Left ventricle myocardium inferior (tissue), 1 donor: ENCODE results near the gene BICDL1. TPM values are rescaled to one million over a fixed set of nuclear protein-coding genes. Genes with fewer than 3 reads are reported as not detected.
A peak's percentile ranks its signal among the peaks of the same experiment; 100 is the strongest.

Experiments used
- DNase-seq: peaks from one replicate; pipeline ENCODE4 v3.0.0-alpha.2; 2020
- H3K27ac ChIP-seq: fragments of 200-600 bp; replicated peaks from 2 replicates; pipeline ENCODE4 v1.8.0; 2021
- H3K27me3 ChIP-seq: fragments of 200-600 bp; 2 replicates; pipeline ENCODE4 v1.8.0; 2021; ENCODE audit warnings: low read depth
- H3K36me3 ChIP-seq: fragments of 200-600 bp; 2 replicates; pipeline ENCODE4 v1.8.0; 2021
- H3K4me1 ChIP-seq: fragments of 200-600 bp; 2 replicates; pipeline ENCODE4 v1.8.0; 2021
- H3K4me3 ChIP-seq: fragments of 200-600 bp; 2 replicates; pipeline ENCODE4 v1.8.0; 2021; ENCODE audit warnings: mild to moderate bottlenecking, moderate library complexity
- H3K9me3 ChIP-seq: fragments of 200-600 bp; replicated peaks from 2 replicates; pipeline ENCODE4 v1.8.0; 2021
- CTCF ChIP-seq: fragments of 200-600 bp; IDR thresholded peaks from 2 replicates; pipeline ENCODE4 v1.8.0; 2021; ENCODE audit warnings: antibody characterized with exemption, mild to moderate bottlenecking, borderline replicate concordance
- intact Hi-C: fragments of 100-400 bp; cut with micrococcal nuclease; formaldehyde crosslinking; loops from one replicate; pipeline ENCODE4 v1.11.0; 2022
- total RNA-seq: library from RNA; stranded (reverse); fragmentation: NEBNext Ultra II Directional; extraction: Animal tissue kit (Norgen Biotek cat#: 25700); gene quantifications from one replicate; pipeline ENCODE4 v1.2.1, GENCODE V29; 2021
- donor health status: DM: no; HTN: yes; CAD: no; lungs with severe emphysema.

BICDL1 gene
- total RNA-seq, 1 donor from 2014 or later = 0.08 TPM

- no peak for DNase-seq
- Histone ChIP-seq H3K27me3 (peaks cover 17% of the 10 kb centered on the region), H3K4me3 (no peak overlapping the region), H3K9me3 (no peaks in the 10 kb centered on the region), H3K4me1 (peaks cover 4% of the 10 kb centered on the region), H3K36me3 (no peaks in the 10 kb centered on the region), H3K27ac (no peak overlapping the region)
- intact Hi-C loops = no loop called here
- no peak for TF ChIP-seq CTCF
Observed at GRCh38 chr12:120072472-120073249, 83.6 kb downstream of the BICDL1 start.

- TF ChIP-seq CTCF = no peak
- intact Hi-C loops = no loop called here
Observed at GRCh38 chr12:120075034-120075616, 86.1 kb downstream of the BICDL1 start.

GRCh38 chr12:120076651-120077050, 87.6 kb downstream of the BICDL1 start:
- H3K4me3 ChIP-seq = no peak overlapping the region
- intact Hi-C loops = no loop called here
- H3K4me1 ChIP-seq = peaks cover 5% of the 10 kb centered on the region
- H3K36me3 ChIP-seq = no peaks in the 10 kb centered on the region
- no peak overlapping the region for H3K27ac ChIP-seq
- H3K27me3 ChIP-seq = peaks cover 17% of the 10 kb centered on the region
- no peaks in the 10 kb centered on the region for H3K9me3 ChIP-seq
- no peak for DNase-seq
- TF ChIP-seq CTCF = no peak

More at GRCh38 chr12:120075034-120075616, 86.1 kb downstream of the BICDL1 start:
- H3K27ac ChIP-seq = no peak overlapping the region
- H3K9me3 ChIP-seq = no peaks in the 10 kb centered on the region
- no peaks in the 10 kb centered on the region for H3K36me3 ChIP-seq
- no peak for DNase-seq
- peaks cover 5% of the 10 kb centered on the region for H3K4me1 ChIP-seq
- H3K4me3 ChIP-seq = no peak overlapping the region
- peaks cover 17% of the 10 kb centered on the region for H3K27me3 ChIP-seq

GRCh38 chr12:120077260-120077659, 88.2 kb downstream of the BICDL1 start:
- H3K27me3 ChIP-seq = peaks cover 17% of the 10 kb centered on the region
- no peaks in the 10 kb centered on the region for H3K36me3 ChIP-seq
- intact Hi-C loops = no loop called here
- H3K9me3 ChIP-seq = no peaks in the 10 kb centered on the region
- DNase-seq = no peak
- no peak for TF ChIP-seq CTCF
- no peak overlapping the region for H3K4me3 ChIP-seq
- H3K27ac ChIP-seq = no peak overlapping the region
- peaks cover 5% of the 10 kb centered on the region for H3K4me1 ChIP-seq

- Histone ChIP-seq H3K27me3 (peaks cover 17% of the 10 kb centered on the region), H3K4me1 (peaks cover 5% of the 10 kb centered on the region), H3K36me3 (no peaks in the 10 kb centered on the region), H3K27ac (peak overlapping the region; percentile 3), H3K4me3 (no peak overlapping the region), H3K9me3 (no peaks in the 10 kb centered on the region)
- no peak for DNase-seq
- intact Hi-C loops = no loop called here
- no peak for TF ChIP-seq CTCF
Observed at GRCh38 chr12:120078868-120079267, 89.8 kb downstream of the BICDL1 start.
